COLO668 (cell line): Measurements from ENCODE around the gene NACA.
"Not testable (repeated sequence)": the region's sequence is repeated elsewhere in the genome, so short reads cannot be mapped to it uniquely, and the experiment has no call there.

Experiments
- DNase-seq: peaks from one replicate; lab custom pipeline; 2025; ENCODE audit not compliant: unreplicated experiment; lab: John Stamatoyannopoulos, UW

NACA gene

DNA sequence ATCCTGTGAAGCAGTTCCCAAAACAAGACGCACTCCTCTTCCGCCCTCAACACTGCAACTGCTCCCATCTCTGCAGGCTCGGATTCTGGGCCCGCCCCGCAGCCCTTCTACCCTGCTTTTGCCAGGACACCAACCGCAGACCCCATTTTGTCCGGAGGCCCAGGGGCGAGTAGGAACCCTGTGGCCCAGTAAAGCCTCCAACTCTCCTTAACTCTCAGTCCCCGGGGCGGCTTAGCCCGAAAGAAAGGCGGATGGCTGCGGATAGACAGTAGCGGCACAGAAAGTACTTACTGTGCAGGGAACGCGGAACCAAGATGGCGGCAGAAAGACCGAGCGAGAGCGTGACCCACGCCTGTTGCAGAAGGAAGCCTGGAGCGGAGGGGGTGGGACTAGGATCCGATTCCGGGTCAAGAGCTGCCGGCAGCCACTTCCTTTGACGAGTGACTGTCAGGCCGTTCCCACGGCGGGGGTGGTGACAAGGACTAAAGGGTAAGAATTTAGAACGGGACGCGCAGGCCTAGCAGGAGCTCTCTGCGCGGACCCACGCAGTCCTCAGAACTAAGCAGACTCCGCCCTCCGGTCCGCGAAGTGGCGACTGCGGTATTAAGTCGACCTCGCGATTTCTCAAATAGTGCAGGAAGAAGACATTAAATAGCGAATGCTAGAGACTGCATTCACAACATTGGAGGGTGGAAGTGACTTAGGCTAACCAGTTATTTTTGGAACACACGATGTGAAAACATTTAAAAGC, at the start of gene NACA:
TSS of gene NACA (minus strand) at position 328 of the 751 bp plus-strand sequence. CDS start 778 bp downstream, outside the sequence.
- DNase-seq, result peak; percentile 94

DNA sequence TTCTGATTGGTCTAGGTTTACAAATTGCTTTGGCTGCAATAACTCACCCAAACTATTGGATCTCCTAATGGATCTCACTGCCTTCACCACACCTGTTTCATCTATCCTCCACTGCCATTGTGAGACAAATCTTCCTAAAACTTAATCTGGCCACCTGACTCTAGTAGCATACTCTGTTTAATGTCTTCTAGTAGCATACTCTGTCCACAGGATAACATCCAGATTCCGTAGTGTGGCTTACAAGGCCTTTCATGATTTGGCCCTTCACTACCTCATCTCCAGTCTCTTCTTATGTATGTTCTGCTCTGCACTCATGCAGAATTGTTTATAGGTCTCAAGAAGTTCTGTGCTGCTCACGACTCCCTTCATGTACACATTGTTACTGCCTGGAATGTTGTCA, 48.0 kb upstream of the NACA start:
- DNase-seq, result no peak

DNA sequence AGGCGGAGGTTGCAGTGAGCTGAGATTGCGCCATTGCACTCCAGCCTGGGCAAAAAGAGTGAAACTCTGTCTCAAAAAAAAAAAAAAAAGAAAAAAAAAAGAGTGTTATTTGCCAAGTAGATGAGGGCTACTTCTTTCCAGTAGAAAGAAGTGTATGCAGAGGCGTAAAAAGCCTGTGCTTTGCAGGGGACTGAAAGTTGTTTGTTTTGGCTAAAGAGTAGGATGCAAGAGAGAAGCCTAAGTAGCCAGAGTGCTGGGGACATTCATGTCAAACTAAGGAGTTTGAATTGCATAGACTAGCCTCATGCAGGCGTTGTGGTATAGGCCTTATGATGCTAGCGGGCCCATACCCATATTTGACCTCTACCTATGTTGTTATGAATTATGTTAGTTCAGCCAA, 47.5 kb upstream of the NACA start:
- DNase-seq, result no peak

DNA sequence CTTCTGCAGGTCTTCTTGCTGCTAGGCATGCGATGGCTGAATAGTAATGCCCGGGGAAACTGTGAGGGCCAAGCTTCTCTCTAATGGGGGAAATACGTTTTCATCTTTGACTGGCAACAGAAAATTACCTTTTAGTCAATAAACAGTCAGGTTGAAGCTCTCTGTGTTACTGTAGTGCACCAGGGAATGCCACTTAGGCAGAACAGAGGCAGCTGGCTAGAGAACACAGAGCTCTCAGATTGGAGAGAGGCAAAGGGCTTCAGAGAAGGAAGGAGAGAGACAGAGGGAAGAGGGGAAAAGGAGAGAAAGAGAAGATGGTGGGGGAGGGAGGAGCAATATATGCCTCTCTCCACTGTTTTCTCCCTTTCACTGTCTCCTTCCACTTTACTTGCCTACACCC, 44.8 kb upstream of the NACA start:
- no peak for DNase-seq

DNA sequence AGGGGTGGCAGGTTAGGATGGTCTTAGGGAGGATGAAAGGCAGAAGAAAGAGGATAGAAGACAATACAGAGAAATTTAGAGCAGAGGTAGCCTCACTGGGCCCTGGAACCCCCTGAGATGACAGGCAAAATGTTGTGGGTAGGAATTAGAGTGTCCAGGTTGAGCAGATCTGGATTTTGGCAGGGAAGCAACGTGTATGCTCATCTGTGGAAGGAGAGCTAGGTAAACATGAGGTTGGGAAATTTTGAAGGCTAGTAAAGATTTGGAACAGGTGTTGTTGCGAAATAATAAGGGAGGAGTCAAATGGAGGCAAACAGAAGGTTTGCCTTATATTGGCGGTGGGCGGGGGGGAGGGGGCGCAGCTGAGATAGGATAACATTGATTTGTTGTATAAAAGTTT, 43.3 kb upstream of the NACA start:
- no peak for DNase-seq

DNA sequence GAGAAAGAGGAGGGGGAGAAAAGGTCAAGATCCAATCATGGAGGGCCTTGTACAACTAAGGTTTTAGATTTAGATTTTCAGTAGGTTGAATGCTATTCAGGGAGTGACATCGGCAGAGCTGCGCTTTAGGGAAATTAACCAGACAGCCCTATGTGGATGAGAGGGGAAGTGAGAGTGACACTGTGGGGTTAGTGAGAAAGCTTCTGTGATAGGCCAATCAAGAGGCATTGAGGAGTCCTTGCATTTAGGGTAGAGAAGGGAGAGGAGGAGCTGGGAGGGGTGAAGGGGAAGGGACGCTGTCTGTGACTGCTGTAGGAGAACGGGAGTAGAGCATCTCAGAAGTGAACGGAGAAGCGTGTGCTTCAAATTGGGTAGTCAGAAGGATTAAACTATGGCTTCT, 41.4 kb upstream of the NACA start:
- no peak for DNase-seq

DNA sequence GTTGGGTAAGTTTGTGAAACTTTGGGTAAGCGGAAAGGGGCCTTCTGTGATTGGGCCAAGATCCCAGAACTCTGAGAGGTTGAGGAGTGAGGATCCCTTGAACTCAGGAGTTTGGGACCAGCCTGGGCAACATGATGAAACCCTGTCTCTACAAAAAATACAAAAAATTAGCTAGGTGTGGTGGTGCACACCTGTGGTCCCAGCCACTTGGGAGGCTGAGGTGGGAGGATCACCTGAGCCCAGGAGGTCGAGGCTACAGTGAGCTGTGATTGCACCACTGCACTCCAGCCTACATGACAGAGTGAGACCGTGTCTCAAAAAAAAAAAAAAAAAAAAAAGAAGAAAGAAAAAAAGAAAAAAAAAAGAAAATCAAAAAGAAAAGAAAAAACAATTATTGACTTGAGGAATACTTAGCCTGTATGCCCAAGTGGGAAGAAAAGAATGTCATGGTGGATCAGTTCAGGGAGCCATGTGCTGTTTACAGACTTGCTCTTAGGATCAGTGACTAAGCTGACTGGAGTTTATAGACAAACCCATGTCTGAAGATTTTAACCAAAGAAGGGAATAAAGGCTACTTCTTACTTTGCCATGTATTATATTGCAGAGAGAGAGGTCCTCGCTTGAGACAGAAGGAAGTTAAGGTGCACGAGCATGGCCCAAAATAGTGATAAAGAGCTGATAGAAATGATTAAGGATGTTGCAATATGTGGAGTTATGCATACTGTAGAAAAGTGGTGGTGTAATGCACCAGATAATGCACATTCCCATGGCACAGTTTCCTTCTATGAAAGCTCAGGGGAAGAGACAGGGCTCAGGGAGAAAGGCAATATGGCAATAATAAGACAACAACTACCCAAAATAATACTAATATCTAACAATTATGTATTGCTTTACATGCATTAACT, 38.9 kb upstream of the NACA start:
- no peak for DNase-seq

DNA sequence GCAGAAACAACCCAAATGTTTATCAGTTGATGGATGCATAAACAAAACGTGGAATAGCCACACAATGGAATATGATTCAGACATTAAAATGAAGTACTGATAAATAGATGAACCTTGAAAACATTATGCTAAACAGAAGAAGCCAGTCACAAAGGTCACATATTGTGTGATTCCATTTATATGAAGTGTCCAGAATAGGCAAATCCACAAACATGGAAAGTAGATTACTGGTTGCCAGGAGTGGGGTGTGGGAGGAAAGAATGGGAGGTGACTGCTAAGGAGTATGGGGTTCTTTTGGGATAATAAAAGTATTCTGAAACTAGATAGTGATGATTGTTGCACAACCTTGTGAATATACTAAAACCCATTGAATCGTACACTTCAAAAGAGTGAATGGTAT, 36.7 kb upstream of the NACA start:
- DNase-seq, result no peak

DNA sequence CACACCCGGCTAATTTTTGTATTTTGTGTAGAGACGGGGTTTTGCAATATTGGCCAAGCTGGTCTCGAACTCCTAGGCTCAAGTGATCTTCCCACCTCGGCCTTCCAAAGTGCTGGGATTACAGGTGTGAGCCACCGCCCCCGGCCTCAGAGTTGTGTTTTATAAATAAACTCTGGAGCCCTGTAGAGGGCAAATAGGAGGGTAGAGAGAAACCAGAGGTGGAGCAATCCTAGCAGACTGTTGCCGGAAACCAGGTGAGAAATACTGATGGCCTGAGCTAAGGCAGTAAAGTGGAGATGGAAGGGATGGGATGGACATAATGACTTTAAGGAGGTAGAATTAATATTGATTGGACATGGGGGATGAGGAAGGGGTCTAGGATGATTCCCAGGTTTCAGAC, 35.4 kb upstream of the NACA start:
- DNase-seq, result no peak

DNA sequence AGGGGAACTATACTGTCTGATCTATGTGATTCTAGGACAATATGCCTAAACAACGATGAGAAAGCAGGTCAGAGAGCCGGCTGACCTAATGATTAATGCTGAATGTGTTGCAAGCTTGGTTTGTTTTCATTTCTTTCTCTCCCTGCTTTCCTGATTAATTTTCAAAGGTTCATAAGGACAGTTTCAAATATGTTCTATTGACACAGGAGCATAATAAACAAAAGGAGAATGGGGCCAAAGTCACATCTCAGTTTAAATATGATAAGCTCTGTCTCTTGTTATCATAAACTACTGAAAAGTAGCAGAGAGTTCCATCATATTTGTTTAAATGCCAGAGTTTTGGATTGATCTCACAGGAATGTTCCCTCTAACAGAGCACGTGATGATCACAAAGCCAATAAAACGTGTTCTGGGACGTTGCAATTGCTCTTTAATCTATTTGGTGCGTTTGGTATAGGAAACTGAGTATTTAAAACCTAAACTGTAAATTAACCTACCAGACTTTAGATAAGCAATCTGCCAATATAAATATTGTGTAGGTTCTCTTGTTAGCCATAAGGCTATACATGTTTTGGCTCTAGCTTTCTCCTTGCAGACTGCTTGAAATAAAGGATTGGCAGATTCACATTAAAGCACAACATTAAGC, 34.3 kb upstream of the NACA start:
- no peak for DNase-seq

DNA sequence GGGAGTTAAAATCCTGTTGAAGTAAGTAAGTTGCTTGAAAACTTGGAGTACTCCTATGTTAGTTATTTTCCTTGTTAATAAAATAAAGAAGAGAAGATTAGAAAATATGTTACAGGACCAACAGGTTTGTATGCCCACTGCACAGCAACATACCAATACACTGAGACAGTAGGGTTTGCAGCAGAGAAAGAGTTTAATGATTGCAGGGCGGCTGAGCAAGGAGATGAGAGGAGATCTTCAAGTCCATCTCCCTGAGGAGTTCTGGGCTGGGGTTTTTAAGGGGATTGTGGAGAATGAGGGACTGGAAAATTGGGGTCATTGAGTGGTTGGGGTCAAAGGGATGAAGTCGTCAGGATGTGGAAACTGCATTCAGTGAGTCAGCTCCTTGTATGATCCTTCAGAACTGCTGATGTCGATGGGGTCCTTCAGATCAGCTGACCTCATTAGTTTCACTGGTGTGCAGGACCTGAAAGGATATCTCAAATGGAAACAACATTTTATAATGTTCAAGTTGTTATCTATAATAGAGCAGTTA, 33.7 kb upstream of the NACA start:
- DNase-seq, result no peak

DNA sequence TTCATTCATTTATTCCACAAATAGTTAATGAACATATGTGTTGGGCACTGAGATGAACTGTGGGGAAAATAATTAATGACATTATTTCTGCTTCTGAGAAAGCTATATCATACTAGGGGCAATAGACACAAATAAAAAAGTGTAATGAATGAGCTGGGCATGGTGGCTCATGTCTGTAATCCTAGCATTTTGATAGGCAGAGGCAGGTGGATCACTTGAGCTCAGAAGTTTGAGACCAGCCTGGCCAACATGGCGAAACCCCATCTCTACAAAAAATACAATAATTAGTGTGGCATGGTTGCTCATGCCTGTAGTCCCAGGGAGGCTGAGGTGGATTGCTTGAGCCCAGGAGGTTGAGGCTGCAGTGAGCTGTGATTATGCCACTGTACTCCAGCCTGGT, 32.9 kb upstream of the NACA start:
- DNase-seq, result not testable (repeated sequence)

DNA sequence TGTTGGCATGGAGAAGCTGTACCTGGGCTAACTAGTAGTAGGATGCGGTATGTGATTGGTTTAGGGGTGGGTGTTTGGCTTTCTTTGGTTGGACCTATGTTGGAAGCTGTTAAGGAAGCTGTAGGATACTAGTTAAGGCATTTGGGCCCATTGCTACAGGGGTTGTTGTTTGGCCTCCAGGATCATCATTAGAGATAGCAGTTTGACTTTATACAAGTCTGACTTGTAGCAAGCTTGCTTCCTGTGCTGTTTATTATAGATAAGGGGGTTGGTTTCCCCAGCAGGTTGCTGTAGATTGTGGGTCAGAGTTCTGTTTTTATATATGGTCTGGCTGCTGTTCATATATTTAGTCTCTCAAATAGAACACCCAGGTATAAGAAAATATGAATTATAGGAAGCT, 28.5 kb upstream of the NACA start:
- DNase-seq, result no peak

DNA sequence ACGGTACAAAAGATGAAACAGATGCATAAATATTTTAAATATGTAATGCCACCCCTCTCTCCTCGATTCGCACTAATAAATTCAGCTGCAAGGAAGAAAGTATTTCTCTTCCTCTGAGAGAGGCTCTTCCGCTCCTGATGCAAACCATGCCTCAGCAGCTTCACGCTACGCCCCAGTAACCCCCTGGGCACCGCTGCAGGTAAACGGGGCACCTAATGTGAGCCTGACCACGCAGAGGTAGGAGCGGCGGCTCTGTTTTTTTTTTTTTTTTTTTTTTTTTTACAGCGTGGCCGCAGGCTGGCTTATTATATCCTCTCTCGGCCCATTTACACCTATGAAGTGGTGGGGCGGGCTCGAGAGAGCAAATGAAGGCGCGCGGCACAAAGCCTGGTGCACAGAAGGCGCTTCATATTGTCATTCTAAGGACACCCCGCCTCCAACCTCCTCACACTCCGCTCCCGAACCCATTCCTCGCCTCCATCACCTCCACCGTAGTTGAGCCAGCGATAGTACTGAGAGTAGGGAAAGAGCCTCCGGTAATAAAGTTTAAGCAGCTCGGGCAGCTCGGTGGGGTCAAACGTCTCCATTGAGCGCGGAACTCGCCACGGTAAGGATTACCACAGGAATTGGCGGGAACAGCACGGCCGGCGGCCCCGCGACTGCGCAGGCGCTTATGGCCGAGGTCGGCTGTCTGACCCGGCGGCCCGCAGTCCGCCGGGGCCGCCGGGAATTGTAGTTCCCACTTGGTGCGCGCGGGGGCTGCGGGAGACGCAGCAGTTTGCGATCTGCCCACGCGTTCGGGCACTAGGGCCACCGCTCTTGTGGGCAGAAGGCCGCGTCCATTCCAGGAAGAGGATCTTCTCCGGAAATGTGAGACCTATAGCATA, 26.9 kb upstream of the NACA start, which contains the start of gene PRIM1:
TSS of gene PRIM1 (minus strand) at position 612 of the 887 bp plus-strand sequence. CDS start at position 587, 25 bp downstream.
- DNase-seq, result peak; percentile 88

DNA sequence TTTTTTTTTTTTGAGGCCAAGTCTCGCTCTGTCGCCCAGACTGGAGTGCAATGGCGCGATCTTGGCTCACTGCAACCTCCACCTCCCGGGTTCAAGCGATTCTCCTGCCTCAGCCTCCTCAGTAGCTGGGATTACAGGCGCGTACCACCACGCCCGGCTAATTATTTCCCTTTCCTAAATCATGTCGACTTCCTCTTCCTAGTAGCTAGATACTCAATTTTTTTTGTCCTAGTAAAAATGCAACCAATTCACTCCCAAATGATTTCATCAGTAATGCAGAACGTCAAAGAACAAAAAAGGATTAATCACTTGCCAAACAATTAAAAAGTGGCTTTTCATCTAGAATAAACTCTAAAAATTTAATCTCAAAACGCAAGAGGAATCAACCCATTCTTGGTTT, 25.5 kb upstream of the NACA start:
- DNase-seq, result not testable (repeated sequence)

DNA sequence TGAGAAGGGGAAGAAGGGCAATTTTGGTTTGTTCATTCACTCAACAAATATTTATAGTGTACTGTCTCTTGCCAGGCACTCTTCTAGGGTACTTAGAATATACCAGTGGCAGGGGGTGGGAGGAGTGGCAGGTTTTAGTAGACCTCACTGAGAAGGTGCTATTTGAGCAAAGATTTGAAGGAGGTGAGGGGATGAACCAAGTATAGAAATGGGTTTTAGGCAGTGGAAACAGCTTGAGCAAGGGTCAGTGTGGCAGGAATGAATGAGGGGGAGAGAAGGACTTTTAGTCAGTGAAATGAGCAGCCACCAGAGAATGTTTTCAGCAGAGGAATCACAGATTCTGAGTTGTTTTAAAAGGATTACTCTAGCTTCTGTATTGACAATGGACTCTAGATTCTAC, 24.8 kb upstream of the NACA start:
- no peak for DNase-seq

DNA sequence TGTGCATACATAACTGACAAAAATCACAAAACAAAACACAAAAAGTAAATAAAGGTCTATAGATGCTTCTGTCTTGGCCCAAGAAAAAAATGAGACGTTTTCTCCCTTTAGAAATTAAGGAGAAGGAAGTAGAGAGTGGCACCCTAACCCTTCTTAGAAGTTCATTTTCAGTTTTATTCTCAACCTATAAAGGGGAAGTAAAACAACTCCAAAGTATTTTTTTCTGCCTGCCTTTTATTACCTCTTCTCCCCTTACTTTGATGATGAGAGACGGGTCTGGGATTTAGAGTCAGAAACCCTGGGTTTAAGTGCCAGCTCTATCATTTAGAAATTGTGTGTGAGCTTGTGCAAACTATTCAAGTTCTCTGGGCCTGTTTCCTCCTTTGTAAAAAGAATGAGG, 24.3 kb upstream of the NACA start:
- no peak for DNase-seq

DNA sequence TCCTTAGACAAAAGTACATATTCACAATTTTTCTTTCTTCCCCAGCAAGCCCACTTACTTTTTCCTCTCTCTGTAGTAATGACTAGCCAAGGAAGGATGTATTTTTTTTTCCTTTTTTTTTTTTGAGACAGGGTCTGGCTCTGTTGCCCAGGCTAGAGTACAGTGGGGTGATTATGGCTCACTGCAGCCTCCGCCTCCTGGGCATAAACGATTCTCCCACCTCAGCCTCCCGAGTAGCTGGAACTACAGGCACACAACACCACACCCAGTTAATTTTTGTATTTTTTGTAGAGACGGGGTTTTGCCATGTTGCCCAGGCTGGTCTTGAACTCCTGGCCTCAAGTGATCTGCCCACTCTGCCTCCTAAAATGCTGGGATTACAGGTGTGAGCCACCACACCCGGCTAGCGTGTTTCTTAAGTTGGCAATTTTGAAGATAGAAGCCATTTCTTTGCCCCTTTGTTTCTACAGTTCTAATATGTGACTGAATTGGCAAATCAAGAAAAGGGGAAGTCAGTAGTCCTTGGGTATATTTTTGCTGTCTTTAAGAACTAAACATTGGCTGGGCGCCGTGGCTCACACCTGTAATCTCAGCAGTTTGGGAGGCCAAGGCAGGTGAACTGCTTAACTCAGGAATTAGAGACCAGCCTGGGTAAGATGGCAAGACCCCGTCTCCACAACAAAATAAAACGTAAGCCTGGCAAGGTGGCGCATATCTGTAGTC, 3.2 kb upstream of the NACA start:
- DNase-seq, result no peak

DNA sequence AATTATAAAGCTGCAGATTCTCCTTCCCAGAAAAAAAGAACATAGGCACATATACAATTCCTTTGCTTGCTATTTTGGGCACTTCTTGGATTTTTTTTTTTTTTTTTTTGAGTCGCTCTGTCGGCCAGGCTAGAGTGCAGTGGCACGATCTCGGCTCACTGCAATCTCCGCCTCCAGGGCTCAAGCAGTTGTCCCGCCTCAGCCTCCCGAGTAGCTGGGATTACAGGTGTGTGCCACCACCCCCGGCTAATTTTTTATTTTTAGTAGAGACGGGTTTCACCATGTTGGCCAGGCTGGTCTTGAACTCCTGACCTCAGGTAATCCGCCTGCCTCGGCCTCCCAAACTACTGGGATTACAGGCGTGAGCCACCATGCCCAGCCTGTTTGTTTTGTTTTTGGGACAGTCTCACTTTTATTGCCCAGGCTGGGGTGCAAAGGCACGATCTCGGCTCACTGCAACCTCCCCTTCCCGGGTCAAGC, 1.1 kb upstream of the NACA start:
- not testable (repeated sequence) for DNase-seq

DNA sequence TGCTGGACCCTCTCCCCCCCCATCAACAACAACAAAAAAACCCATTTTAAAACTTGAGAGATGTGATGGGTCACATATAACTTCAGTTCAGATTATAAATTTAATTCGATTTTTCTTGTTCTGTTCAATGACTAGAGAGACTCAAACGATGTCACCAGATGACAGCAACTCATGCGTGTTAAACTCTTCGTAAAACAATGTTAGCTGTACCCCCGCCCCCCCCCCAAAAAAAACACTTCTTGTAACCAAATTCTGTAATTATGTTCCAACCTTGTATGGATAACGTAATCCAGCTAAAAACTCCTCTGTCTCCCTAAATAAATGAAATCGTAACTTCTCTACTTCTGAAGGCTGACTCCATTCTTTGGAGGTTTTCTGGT, 614 bp upstream of the NACA start:
- no peak for DNase-seq
